Left colon (tissue), 2 donors: Measurements from ENCODE around the gene SINHCAF. TPM values are rescaled to one million over a fixed set of nuclear protein-coding genes. Genes with fewer than 3 reads are reported as not detected.
"Not testable (repeated sequence)": the region's sequence is repeated elsewhere in the genome, so short reads cannot be mapped to it uniquely, and the experiment has no call there.

Experiments used
- ATAC-seq: fragments of 200-7000 bp; cut with Tn5 transposase; one replicate; pipeline ENCODE4 v1.9.1; 2020; ENCODE audit warnings: mild to moderate bottlenecking, moderate library complexity
- DNase-seq, 2 donors: peaks; one replicate each; pipeline ENCODE4 v3.0.0-alpha.2; 2020
- intact Hi-C, 2 donors: fragments of 100-400 bp; cut with DNase I in 1 of 2; cut with micrococcal nuclease in 1 of 2; formaldehyde crosslinking; loops; one replicate each; pipeline versions ENCODE4 v1.11.2 to v1.14.0; 2022; cut with DNase I, micrococcal nuclease
- long read RNA-seq: library from polyadenylated mRNA; unstranded; transcript quantifications from one replicate; pipeline ENCODE4 v2.0.0, GENCODE V29; 2021
- total RNA-seq, 2 donors: library from RNA; stranded (reverse); fragmentation: NEBNext Ultra II Directional; extraction: Animal tissue kit (Norgen Biotek cat#: 25700); gene quantifications; one replicate each; pipeline ENCODE4 v1.2.1, GENCODE V29; 2021
- donor health status: DM: no; HTN: no; CAD: no.
- donor health status: DM: yes; HTN: yes; CAD: no.

Gene SINHCAF, protein sequence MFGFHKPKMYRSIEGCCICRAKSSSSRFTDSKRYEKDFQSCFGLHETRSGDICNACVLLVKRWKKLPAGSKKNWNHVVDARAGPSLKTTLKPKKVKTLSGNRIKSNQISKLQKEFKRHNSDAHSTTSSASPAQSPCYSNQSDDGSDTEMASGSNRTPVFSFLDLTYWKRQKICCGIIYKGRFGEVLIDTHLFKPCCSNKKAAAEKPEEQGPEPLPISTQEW
- 10 to 100 TPM; 66.7 to 71.0 TPM for total RNA-seq
- long read RNA-seq, transcript SINHCAF-201 (6 exons, 3,163 nt) = major isoform, 29 of 58 reads
- long read RNA-seq, transcript SINHCAF-203 (6 exons, 1,555 nt) = minor isoform, 16 of 58 reads
- long read RNA-seq, partial matches to known transcripts = 0 of 58 reads
- long read RNA-seq, other reads (novel, unspliced or antisense) = 11 of 58 reads

DNA sequence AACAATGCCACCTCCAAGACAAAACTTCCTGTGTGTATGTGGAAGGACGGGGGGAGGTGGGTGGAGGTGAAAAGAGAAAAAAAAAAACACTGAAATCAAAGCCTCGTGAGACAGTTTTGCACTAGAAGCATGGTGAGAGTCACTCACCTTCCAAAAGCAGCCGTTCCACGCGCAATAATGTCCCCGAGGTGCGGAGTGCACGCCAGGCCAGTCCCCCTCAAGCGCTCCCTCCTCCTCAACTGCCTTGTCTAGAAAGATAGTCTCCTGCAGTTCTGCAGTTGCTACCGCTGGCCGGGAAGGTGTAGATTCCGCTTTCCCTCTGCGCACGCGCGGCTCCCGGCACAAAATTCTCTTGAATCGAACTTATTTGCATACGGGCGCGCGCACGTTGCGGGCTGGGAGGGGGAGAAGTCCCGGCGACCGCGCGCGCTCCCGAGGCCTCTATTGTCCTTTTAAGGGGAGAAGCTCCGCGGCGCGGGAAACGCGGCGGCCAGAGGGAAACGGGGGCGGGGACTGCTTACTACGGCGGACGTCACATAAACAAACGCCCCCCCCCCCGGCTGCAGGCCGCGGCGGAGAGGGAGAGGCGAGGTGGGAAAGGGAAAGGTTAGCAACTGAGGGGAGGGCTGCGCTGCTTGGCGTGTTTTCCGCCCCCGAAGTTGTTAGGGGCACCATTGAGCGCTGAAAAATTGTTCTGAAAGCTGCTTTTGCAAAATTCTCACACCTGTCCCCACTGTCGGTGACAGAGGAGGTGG, at the start of gene SINHCAF:
Gene SINHCAF, minus strand, starts transcription at position 274 of the 755 bp plus-strand sequence. CDS start 27,946 bp downstream, outside the sequence.
- intact Hi-C loops = no loop called here
- ATAC-seq (peak; percentile 75), DNase-seq (peak; percentile 100)

DNA sequence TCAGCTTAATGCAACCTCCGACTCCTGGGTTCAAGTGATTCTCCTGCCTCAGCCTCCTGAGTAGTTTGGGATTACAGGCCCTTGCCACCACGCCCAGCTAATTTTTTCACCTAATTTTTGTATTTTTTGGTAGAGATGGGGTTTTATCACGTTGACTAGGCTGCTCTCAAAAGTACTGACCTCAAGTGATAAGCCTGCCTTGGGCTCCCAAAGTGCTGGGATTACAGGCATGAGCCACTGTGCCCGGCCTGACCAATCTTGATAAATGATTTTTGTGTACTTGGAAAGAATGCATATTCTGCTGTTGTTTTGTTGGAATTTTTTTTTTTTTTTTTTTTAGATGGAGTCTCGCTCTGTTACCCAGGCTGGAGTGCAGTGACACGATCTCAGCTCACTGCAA, 49.5 kb upstream of the SINHCAF start:
- intact Hi-C loops, ATAC-seq: not testable (repeated sequence)

DNA sequence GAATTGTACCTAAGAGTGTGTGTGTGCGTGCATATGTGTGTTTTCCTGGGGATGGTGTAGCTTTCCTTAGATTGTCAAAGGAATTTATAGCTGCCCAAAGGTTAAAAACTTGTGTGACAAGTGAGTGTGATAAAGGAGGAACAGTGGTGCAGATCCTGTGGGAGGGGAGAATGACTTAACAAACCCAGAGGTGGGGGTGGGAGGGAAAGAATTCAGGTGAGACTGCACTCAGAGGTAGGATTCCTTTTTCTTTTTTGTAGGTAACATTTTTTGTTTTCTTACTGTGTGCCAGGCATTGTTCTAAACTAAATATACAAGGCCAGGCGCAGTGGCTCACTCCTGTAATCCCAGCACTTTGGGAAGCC, 45.3 kb upstream of the SINHCAF start:
- ATAC-seq (peak; percentile 78), DNase-seq (peak; percentile 19 to 48)
- intact Hi-C loops = no loop called here

More for the DNA sequence above, 49.5 kb upstream of the SINHCAF start:
- not testable (repeated sequence) for DNase-seq

DNA sequence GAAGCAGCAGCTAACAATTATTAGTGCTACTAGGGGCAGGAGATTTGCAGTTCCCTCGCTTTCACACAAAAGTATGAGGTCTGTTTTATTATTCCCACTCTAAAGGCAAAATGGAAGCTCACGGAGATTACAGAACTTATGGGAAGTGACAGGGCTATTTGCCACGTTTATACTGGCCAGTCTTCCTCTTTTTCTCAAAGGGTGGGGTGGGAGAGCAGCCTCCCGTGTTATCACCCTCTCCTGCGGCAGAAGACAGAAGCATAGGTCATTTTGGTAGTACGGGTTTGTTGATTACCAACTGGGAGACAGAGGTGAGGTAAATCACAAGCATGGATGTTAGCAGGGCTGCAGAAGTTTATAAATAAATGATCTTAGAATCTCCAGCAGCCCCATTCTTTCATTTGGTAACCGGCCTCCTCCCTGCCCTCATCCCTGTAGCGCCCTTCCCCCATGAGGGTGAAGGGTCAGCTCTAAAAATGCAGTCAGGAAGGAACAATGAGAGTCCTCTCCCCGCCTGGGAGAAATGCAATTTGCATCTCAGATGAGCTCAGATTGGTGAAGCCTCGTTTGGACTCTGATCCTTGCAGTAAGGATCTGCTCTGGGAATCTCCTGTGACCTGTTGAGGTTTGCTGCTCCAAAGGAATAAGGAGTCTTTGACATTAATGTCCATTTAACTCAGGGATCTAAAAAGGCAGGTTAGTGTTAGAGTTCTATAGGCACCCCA, 44.7 kb upstream of the SINHCAF start:
- DNase-seq (peak; percentile 61 to 80), ATAC-seq (peak; percentile 86)
- intact Hi-C loops = no loop called here

DNA sequence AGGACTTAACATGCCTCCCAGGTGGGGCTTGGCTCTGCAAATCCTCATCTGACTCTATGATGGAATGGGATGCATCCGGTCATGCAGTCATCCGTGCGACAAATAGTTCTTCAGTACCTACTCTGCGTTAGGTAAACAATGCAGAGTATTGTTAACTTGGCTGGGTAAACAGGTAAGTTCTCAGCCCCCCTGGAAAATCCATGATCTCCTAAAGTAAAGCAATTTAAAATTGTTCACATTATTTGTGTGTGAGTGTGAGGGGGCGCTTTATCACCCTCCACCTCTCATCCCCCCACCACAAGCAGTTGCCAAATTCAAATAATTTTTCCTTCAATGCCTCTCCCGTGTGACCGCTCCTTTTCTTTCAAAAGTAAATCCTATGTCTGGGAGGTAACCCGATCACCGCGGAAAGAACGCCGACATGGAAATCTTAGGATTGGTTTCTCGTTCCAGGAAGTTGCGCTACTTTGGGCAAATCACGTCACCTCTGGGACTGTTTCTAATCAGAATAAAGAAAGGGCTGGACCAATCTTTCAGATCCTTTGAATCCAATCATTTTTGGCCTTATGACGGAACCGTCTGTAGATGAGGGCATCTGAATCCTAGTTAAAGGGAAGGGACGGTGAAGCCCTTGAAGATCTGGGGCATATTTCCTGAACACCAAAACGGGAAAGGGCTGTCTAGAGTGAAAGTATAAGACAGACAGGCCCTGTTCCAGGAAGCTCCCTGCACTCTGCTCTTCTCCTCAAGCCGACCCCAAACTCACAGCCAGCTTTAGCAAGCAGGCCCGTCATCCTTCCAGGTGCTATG, 44.0 kb upstream of the SINHCAF start:
- peak; percentile 50 for ATAC-seq
- intact Hi-C loops = no loop called here
- peak; percentile 54 to 58 for DNase-seq

DNA sequence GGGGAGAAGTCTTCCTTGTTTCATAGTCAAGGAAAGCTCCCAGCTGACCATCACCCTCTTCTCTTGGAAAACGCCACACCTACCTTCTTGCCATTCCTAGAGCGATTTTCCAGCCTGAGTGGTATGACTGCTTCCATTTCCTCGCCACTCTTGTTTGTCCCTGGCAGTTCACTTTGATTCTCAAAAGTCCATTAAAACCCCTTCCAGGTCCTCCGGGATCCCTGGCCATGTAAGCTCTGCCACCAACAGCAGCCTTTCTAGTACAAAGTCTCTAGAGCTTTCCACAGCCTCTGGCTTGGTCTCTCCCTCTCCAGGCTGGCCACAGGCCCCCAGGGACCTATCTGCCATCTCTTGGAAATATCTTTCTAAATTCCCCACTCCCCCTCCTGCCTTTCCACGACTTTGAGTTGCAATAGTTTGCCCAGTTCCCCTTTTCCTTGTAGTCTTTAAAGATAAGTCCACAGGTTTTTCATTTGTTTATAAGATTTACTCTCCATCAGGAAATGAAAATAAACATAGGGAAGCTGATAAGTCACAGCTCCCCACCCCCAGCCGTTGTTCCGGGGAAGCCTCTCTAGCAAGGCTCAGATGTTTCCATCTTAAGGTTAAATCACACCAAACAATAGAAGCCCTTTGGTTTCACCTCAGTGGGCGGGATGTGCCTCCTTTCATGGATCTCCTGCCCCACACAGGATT, 42.9 kb upstream of the SINHCAF start:
- intact Hi-C loops = no loop called here
- DNase-seq (peak in 1 of 2 donors; percentile 44), ATAC-seq (no peak)

DNA sequence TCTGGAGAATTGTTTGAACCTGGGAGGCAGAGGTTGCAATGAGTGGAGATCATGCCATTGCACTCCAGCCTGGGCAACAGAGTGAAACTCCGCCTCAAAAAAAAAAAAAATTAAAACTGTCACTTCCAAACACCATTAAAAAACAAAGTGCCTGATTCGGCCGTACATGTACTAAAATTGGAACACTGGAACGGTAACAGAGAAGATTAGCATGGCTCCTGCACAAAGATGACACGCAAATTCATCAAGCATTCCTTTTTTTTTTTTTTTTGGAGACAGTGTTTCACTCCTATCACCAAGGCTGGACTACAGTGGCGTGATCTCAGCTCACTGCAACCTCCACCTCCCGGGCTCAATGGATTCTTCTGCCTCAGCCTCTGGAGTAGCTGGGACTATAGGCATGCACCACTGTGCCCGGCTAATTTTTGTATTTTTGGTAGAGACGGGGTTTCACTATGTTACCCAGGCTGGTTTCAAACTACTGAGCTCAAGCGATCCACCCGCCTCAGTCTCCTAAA, 40.2 kb upstream of the SINHCAF start:
- intact Hi-C loops = no loop called here
- DNase-seq (no peak), ATAC-seq (no peak)

DNA sequence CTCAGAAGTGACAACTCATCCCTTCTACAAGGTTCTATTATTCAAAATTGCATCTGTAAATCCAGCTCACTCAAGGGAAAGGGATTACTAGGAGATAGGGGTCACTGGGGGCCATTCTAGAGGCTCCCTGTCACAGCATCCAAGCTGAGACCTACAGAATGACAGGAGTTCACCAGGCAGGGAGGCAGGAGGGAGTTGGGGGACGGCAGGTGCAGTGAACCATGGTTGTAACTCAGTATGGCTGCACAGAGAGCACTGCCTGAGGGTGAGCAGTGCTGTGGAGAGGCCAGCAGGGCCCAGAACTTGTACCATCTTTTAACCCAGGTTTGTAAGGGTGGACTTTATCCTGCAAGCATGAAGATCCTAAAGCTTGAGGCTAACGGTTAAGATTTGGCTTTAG, 37.9 kb upstream of the SINHCAF start:
- DNase-seq (no peak), ATAC-seq (no peak)
- intact Hi-C loops = no loop called here

DNA sequence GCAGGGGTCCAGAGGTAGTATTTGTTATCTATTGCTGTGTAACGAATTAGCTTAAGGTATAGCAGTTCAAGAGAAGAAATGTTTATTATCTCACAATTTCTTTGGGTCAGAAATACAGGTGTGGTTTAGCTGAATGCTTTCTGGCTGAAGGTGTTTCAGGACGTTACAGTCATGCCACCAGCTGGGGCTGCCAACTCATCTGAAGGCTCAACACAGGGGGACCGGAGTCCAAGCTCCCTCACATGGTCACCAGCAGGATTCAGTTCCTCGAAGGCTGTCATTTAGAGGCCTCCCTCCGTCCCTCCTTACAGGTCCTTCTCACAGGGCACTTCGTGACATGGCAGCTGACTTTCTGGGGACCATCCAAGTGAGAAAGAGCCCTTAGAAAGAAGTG, 37.5 kb upstream of the SINHCAF start:
- intact Hi-C loops = no loop called here
- ATAC-seq (peak; percentile 11), DNase-seq (no peak)

DNA sequence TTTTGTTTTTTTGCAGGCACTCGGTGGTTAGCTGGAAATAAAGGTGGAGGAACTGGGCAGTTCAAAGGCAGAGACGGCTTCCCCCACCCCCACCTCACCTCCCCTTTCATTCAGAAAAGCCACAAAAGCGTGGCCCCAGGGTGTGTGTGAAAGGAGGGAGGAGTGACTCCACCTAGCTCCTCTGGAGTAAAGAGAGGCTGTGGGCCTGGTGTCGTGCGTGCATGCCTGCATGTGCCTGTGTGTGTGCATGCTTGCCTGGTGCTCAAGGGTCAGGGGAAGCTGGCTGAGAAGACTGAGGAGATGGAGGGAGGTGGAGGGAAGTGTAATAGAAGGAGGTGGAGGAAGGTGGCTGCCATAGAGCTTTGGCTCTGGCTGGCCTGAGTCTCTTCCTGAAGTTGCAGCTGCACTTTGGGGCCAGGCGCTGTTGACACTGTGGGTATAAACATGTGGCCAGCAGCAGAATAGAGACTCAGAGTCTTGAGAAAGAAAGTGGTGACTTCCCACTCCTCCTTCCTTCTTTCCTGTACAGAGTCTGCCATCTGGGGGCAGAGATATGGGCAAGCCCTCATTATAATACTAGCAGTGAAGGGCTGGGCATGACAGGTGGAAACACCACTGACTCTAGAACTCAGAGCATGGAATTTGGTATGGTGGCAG, 36.9 kb upstream of the SINHCAF start:
- peak; percentile 67 to 71 for DNase-seq
- peak; percentile 80 for ATAC-seq
- intact Hi-C loops = no loop called here

DNA sequence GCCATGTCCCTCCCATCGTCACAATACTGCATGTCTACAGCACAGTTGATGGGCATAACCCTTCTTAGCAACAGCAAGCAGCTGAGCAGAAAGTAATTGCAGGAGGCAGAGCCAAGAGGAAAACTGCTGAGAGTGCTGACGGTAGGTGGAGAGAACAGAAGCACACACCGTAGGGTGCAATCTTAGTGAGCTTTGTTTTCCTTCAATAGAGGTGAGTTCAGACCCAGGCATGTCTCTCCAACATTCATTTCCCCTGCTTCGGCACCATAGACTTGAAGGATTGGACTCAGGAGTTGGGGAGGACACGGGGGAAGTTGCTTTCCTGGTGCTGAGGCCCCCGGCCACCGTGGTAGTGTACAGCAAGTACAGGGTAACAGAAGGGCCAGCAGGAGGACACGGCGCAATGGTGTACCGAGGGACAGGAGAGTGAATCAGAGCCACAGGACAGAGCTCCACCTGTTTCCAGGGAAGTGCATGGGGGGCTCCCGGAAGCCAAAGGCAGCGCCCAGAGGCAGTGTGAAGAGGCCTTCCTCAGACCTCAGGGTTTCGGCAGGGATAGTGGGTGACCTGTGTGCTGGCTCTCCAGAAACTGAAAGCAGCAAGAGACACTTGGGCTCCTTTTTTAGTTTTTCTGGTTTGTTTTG, 36.3 kb upstream of the SINHCAF start:
- ATAC-seq (peak; percentile 71), DNase-seq (peak; percentile 50 to 61)
- intact Hi-C loops = no loop called here

DNA sequence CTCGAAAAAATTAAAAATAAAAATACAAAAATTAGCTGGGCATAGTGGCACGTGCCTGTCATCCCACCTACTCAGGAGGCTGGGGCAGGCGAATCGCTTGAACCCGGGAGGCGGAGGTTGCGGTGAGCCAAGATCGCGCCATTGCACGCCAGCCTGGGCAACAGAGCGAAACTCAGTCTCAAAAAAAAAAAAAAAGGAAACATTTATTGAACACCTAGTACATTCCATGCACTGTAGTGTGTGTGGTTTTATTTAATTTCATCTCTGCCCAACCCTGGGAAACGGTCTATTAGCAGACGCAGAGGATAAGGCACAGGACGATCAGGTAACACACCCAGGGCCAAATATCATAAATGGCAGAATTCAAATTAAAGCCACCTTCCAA, 35.8 kb upstream of the SINHCAF start:
- intact Hi-C loops = no loop called here
- ATAC-seq (no peak), DNase-seq (no peak)

DNA sequence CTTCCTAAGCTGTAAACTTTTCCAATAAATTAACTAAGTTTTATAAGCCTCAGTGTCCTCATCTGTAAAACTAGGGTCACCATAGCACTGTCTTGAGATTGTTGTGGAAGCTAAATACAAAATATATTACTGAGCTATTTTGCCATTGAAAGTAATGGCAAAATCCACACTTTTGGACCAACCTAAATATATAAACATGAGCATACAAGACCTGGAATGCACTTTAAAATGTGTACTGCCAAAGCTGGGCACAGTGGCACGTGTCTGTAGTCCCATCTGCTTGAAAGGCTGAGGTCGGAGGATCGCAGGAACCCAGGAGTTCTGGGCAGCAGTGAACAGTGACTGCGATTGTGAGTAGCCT, 29.8 kb upstream of the SINHCAF start:
- no peak for DNase-seq
- intact Hi-C loops = no loop called here
- ATAC-seq = peak; percentile 11

DNA sequence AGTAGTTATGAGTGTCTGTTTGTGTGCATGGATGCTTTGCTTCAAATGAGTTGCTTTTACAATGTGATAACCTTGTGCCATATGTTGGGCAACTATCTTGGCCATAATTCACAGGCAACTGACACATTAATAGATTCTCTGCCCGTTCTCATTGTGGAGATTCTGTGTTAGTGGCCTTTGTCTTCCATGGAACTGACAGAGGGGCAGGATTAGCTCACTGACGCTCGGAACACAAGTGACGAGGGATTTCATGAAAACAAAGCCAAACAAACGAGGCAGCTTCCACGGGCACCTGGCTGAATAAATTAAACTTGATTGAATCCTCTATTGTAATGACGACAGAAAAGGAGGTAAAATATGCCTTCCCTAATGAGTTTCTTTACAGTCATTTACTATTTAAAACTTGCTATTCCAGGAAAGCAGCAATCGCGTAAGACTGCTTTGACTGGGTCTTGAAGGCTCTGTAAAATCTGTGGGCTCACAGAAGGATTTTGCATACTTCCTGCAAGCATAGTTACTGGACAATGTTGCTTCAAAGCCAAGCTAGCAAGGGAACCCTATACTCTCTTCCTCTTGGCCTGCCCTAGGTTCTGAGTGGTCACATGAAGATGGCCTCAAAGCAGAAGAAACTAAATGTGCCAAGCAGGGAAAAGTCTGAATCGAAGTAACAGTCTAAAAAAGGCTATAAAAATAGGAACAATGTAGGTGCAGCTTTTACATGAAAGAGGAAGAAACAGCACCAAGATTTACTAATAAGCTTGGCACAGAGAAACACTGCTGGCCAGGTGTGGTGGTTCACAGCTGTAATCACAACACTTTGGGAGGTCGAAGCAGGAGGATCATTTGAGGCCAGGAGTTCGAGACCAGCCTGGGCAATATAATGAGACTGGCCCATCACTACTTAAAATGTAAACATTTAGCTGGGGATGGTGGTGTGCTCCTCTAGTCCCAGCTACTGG, 28.1 kb upstream of the SINHCAF start:
- DNase-seq = no peak
- intact Hi-C loops = no loop called here
- ATAC-seq = peak; percentile 67

DNA sequence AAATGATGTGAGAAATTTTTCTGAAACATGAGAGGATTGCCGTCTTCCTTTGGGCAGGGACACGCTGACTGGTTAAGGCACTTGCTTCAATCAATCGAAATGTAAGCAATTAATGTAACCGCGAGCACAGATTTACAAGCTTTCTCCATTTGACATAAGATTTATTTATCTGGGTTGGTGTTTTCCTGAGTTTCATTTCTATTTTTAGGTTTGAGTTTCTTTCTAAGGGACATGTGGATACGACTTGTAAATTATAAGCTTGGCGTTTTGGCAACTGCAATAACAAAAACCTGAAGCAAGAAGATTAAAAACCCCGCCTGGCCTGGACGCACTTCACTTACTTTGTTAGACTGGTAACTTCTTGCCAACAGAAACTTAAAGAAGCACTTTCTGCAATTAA, 20.3 kb upstream of the SINHCAF start:
- DNase-seq (no peak), ATAC-seq (no peak)
- intact Hi-C loops = no loop called here

DNA sequence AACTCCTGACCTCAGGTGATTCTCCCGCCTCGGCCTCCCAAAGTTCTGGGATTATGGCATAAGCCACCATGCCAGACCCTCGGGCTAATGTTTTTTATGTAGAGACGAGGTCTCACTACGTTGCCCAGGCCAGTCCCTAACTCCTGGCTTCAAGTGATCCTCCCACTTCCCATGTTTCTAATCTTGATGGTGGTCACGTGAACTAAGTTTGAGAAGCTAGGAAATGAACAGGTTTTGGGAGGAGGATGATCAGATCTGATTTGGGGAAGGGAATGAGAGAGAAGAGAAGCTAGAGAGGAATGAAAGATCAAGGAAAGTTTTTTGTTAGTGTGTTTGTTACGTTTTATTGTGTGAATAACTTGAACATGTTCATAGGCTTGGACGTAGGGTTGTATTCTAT, 17.2 kb upstream of the SINHCAF start:
- intact Hi-C loops = no loop called here
- DNase-seq (no peak), ATAC-seq (no peak)
